Mucosa of rectum (tissue), 2 donors: ENCODE results near the gene GLIPR2.

Experiments used
- H3K27ac ChIP-seq, 2 donors: one replicate each; pipeline ENCODE4 v1.7.0; 2013; ENCODE audit warnings: inconsistent platforms in 2 of 2, low read depth in 2 of 2, low read length in 2 of 2
- H3K27me3 ChIP-seq, 2 donors: one replicate each; pipeline ENCODE4 v1.7.0; 2013; ENCODE audit warnings: low read length in 2 of 2; ENCODE audit not compliant: control insufficient read depth in 2 of 2, insufficient read depth in 2 of 2
- H3K36me3 ChIP-seq, 2 donors: one replicate each; pipeline ENCODE4 v1.7.0; 2013; ENCODE audit warnings: low read length in 2 of 2; ENCODE audit not compliant: control insufficient read depth in 2 of 2, insufficient read depth in 2 of 2
- H3K4me1 ChIP-seq, 2 donors: one replicate each; pipeline ENCODE4 v1.7.0; 2013; ENCODE audit warnings: low read length in 2 of 2, mild to moderate bottlenecking in 1 of 2; ENCODE audit not compliant: control insufficient read depth in 2 of 2, insufficient read depth in 2 of 2
- H3K4me3 ChIP-seq, 2 donors: one replicate each; pipeline ENCODE4 v1.7.0; 2013; ENCODE audit warnings: low read length in 2 of 2
- H3K9ac ChIP-seq, 2 donors: one replicate each; pipeline ENCODE4 v1.7.0; 2013; ENCODE audit warnings: low read length in 2 of 2, low read depth in 1 of 2, mild to moderate bottlenecking in 1 of 2
- H3K9me3 ChIP-seq, 2 donors: one replicate each; pipeline ENCODE4 v1.7.0; 2013; ENCODE audit warnings: low read length in 2 of 2; ENCODE audit not compliant: control insufficient read depth in 2 of 2
- donor health status: healthy.
- donor health status: Normal muscosa, but diverticular disease.

Gene GLIPR2

GRCh38 chr9:36208521-36209253 is 72.2 kb downstream of the GLIPR2 start:
- Histone ChIP-seq H3K4me1 (peaks cover 0 to 3% of the 10 kb centered on the region in 2 donors), H3K36me3 (peaks cover 83 to 93% of the 10 kb centered on the region in 2 donors), H3K27me3 (no peaks in the 10 kb centered on the region), H3K4me3 (no peak overlapping the region), H3K9me3 (no peaks in the 10 kb centered on the region), H3K9ac (no peak overlapping the region), H3K27ac (no peak overlapping the region)

GRCh38 chr9:36210722-36211121 is 74.2 kb downstream of the GLIPR2 start:
- Histone ChIP-seq H3K9ac (no peak overlapping the region), H3K4me1 (peaks cover 0 to 3% of the 10 kb centered on the region in 2 donors)

GRCh38 chr9:36211510-36211909 is 75.0 kb downstream of the GLIPR2 start:
- Histone ChIP-seq H3K27ac (no peak overlapping the region), H3K4me1 (peaks cover 0 to 3% of the 10 kb centered on the region in 2 donors), H3K36me3 (peaks cover 71 to 87% of the 10 kb centered on the region in 2 donors), H3K4me3 (no peak overlapping the region), H3K27me3 (no peaks in the 10 kb centered on the region), H3K9ac (no peak overlapping the region), H3K9me3 (no peaks in the 10 kb centered on the region)

More at GRCh38 chr9:36210722-36211121, 74.2 kb downstream of the GLIPR2 start:
- H3K36me3 ChIP-seq, result peaks cover 73 to 90% of the 10 kb centered on the region in 2 donors
- H3K27ac ChIP-seq, result no peak overlapping the region
- no peak overlapping the region for H3K4me3 ChIP-seq
- no peaks in the 10 kb centered on the region for H3K27me3 ChIP-seq
- no peaks in the 10 kb centered on the region for H3K9me3 ChIP-seq

DNA sequence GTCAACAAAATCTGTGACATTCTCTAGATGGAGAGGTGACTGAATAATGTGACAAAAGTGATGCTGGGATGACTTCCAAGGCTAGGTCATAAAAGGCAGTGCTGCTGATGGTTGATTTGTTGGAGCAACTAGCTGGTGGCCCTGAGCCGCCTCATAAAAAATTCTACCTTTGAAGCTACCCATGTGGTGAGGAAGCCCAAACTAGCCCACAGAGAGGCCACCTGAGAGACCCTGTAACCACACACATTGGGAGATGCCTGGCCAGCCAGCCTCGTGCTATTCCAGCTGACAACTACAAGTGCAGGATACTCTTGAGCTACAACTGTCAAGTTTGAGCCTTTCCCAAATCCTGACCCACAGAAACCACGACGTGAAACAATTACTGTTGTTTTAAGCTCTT is 76.9 kb downstream of the GLIPR2 start:
- peaks cover 76 to 81% of the 10 kb centered on the region in 2 donors for H3K36me3 ChIP-seq
- no peak overlapping the region for H3K27ac ChIP-seq
- no peaks in the 10 kb centered on the region for H3K27me3 ChIP-seq
- H3K9ac ChIP-seq, result no peak overlapping the region
- H3K9me3 ChIP-seq, result no peaks in the 10 kb centered on the region
- no peaks in the 10 kb centered on the region for H3K4me1 ChIP-seq
- no peak overlapping the region for H3K4me3 ChIP-seq
